Measurements from ENCODE around the gene MAPRE2. TPM values are rescaled to one million over a fixed set of nuclear protein-coding genes. Genes with fewer than 3 reads are reported as not detected.
A peak's percentile ranks its signal among the peaks of the same experiment; 100 is the strongest.

MAPRE2 gene
- total and polyA plus RNA-seq, 8 donors = 37.4 to 56.3 (median 50.0) TPM

- TF ChIP-seq CTCF (IDR thresholded peaks at IDR 0.05) = no peak
- no peak overlapping the region for H3K27ac ChIP-seq
- DNase-seq (no peak), ATAC-seq (no peak)
- H3K27me3 ChIP-seq = no peaks in the 10 kb centered on the region
- H3K9me3 ChIP-seq = no peaks in the 10 kb centered on the region
- intact Hi-C loops (cut with DNase I) = no loop called here
- no peaks in the 10 kb centered on the region for H3K36me3 ChIP-seq
- no peaks in the 10 kb centered on the region for H3K4me1 ChIP-seq
- no peak overlapping the region for H3K4me3 ChIP-seq
Observed at GRCh38 chr18:34998661-34999060, 42.6 kb upstream of the MAPRE2 start.

- H3K4me3 ChIP-seq = no peak overlapping the region
- H3K27ac ChIP-seq = no peak overlapping the region
- TF ChIP-seq CTCF (IDR thresholded peaks at IDR 0.05) = no peak
- ATAC-seq (no peak), DNase-seq (no peak)
- H3K36me3 ChIP-seq = no peaks in the 10 kb centered on the region
- H3K27me3 ChIP-seq = no peaks in the 10 kb centered on the region
- intact Hi-C loops (cut with DNase I) = no loop called here
- H3K4me1 ChIP-seq = no peaks in the 10 kb centered on the region
- H3K9me3 ChIP-seq = no peaks in the 10 kb centered on the region
Observed at GRCh38 chr18:34999756-35000289, 41.4 kb upstream of the MAPRE2 start.

GRCh38 chr18:35000457-35000856 lies 40.8 kb upstream of the MAPRE2 start:
- H3K27ac ChIP-seq = no peak overlapping the region
- DNase-seq (no peak), ATAC-seq (no peak)
- TF ChIP-seq CTCF (IDR thresholded peaks at IDR 0.05) = no peak
- H3K27me3 ChIP-seq = no peaks in the 10 kb centered on the region
- H3K4me3 ChIP-seq = no peak overlapping the region
- H3K36me3 ChIP-seq = no peaks in the 10 kb centered on the region
- intact Hi-C loops (cut with DNase I) = no loop called here
- H3K9me3 ChIP-seq = no peaks in the 10 kb centered on the region
- no peaks in the 10 kb centered on the region for H3K4me1 ChIP-seq

GRCh38 chr18:35002120-35002519 lies 39.1 kb upstream of the MAPRE2 start:
- no peaks in the 10 kb centered on the region for H3K4me1 ChIP-seq
- intact Hi-C loops (cut with DNase I) = no loop called here
- no peak overlapping the region for H3K4me3 ChIP-seq
- no peak for TF ChIP-seq CTCF (IDR thresholded peaks at IDR 0.05)
- ATAC-seq = no peak
- no peak overlapping the region for H3K27ac ChIP-seq
- H3K27me3 ChIP-seq = no peaks in the 10 kb centered on the region
- DNase-seq = no peak
- no peaks in the 10 kb centered on the region for H3K36me3 ChIP-seq
- no peaks in the 10 kb centered on the region for H3K9me3 ChIP-seq

- no peaks in the 10 kb centered on the region for H3K4me1 ChIP-seq
- TF ChIP-seq CTCF (IDR thresholded peaks at IDR 0.05) = peak; percentile 46 to 62
- H3K27ac ChIP-seq = no peak overlapping the region
- H3K27me3 ChIP-seq = no peaks in the 10 kb centered on the region
- H3K9me3 ChIP-seq = no peaks in the 10 kb centered on the region
- H3K36me3 ChIP-seq = no peaks in the 10 kb centered on the region
- peak; percentile 96 for ATAC-seq
- intact Hi-C loops (cut with DNase I) = no loop called here
- no peak overlapping the region for H3K4me3 ChIP-seq
- peak in 2 of 4 donors; percentile 64 to 74 for DNase-seq
Observed at GRCh38 chr18:35005963-35006577, 35.1 kb upstream of the MAPRE2 start.
